Middle frontal gyrus (tissue), 1 donor: Measurements from ENCODE around the gene ADAMTS17.
"Not testable (repeated sequence)": the region's sequence is repeated elsewhere in the genome, so short reads cannot be mapped to it uniquely, and the experiment has no call there.

Experiments used
- DNase-seq: peaks from one replicate; pipeline ENCODE4 v3.0.0-alpha.2; 2015; ENCODE audit warnings: low spot score; ENCODE audit errors: extremely low spot score

The ADAMTS17 gene

DNA sequence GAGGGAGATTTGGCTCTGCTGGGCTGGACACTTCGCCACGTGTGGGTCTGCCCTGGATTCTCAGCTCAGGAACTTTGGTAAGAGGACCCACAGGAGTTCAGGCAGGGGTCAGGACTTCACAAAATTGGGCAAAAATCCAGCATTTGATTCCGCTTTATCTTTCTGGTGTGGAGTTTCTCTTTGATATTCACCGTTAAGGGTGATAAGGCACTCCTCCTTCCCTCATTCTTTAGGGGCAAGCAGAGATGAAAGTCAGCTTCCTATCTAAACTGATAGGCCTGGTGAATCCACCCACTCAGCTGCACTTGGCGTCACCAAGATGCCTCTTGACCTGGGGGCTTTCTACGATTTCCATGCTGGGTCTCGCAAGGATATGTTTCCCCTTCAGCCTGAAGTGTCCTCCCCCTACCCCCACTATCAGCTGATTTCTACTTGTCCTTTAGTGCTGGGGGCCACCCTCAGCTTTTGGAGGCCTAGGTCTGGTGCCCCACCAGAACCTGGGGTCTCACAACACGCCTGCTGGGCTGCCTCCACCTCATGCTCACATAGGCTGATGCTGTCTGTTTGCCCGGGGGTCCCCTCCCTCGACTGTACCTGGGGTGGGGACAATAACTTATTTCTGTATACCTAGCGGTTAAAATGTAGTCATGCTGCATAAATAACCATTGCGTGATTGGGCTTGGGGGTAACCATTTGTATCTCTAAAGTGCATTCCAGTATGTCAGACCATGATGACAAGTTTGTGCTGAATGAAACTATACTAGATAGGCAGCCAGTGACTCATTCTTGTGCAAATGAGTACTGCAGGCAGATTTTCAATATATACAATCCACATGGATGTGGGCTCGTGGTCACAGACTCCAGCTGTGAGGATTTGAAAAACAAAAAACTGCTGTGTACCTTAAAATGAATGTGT lies 248.3 kb downstream of the ADAMTS17 start:
- DNase-seq = no peak

DNA sequence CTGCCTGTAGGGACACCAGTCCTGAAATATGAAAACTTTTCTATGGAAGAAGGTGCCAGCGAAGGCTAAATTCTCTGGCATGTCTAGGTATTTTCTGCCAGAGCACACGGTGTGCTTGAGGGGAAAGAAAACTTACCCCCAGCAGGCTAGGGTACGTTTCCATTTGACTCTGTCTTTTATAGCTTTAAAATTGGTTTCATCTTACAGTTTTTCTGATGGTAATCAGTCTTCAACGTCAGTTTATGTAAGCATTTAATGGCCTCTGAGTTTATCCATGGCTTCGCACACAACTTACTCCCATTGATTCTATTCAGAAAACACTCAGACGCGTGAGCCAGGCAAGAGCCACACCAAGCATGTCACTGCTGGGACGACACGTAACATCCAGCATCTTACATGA lies 249.7 kb downstream of the ADAMTS17 start:
- DNase-seq = no peak

DNA sequence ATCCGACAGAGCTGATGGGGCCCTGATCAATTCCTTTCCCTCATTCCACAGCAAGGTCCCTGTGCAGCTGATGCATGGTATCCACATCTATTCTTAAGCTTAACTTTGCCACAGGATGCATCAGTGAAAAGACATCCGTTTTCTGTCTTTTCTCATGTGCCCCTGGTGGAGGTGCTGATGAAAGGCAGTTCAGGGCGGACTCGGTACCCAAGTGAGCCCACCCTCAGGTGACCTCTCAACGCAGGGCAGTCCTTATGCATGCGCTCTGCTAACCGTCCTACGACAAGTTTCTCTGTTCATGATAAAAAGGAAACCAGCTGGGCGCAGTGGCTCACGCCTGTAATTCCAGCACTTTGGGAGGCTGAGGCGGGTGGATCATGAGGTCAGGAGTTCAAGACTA lies 251.4 kb downstream of the ADAMTS17 start:
- DNase-seq = no peak

DNA sequence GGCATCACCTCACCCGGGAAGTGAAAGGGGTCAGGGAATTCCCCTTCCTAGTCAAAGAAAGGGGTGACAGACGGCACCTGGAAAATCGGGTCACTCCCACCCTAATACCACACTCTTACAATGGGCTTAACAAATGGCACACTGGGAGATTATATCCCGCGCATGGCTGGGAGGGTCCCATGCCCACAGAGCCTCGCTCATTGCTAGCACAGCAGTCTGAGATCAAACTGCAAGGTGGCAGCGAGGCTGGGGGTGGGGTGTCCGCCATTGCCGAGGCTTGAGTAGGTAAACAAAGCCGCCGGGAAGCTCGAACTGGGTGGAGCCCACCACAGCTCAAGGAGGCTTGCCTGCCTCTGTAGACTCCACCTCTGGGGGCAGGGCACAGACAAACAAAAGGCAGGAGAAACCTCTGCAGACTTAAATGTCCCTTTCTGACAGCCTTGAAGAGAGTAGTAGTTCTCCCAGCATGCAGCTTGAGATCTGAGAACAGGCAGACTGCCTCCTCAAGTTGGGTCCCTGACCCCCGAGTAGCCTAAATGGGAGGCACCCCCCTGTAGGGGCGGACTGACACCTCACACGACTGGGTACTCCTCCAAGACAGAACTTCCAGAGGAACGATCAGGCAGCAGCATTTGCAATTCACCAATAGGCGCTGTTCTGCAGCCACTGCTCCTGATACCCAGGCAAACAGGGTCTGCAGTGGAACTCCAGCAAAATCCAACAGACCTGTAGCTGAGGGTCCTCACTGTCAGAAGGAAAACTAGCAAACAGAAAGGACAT lies 257.5 kb downstream of the ADAMTS17 start:
- DNase-seq = not testable (repeated sequence)

DNA sequence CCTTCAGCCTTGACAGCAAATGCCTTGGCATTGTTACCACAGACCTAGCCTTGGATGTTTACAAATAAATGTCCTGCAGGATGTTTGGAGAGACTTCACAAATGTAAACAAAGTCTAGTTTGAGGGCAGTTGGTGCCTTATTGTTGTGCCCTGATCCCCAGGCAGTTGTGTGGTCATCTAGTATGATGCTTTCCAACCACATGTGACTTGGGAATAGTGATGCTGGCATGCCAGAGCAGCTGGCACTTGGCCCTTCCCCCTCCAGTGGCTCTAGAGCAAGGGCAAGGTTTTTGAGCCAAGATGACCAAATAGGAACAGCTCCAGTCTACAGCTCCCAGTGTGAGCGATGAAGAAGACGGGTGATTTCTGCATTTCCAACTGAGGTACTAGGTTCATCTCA lies 258.2 kb downstream of the ADAMTS17 start:
- DNase-seq = no peak

DNA sequence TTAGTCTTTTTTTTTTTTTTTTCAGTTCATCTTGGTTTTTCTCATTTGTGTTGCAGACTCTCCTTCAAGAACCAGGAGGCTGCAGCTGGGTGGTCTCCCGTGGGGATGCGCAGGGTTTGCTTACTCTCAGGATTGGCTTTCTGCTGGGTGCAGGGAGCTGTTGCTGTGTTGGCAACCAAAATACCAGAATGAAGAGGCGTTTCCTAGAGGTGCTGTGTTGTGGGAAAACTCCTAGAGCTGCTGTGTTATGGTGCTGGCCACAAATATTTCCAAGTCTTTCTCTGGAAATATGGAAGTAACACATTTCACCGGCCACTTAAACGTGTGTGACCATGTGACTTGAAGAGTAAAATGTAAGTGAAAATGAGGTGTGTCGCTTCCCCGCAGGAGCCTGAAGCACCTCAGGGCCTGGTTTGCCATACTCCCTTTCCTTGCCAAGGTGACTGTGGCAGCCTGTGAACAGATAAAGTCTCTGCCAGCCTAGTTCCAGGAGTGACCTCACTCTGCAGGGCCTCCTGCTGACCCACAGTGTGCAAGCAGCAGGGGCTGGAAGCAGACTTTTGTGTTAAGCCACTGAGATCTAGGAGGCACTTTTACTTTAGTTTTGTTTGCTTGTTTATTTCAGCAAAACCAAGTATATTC lies 258.9 kb downstream of the ADAMTS17 start:
- no peak for DNase-seq

DNA sequence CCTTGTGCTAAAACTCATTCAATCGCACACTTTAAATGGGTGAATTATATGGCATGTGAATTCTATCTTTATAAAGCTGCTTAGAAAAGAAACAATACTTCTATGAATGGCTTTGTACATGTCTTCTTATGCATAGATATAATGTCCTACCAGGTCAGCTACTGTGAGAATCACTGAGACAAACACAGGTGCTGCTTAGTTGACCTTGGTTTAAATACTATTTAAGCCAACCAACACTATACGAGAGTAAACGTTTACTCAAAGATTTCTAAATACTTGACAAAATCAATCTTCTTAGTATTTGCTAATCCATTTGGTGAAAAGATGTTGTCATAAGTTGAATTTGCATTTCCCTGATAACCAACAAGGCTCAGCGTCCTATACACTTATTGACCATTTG lies 260.3 kb downstream of the ADAMTS17 start:
- no peak for DNase-seq

DNA sequence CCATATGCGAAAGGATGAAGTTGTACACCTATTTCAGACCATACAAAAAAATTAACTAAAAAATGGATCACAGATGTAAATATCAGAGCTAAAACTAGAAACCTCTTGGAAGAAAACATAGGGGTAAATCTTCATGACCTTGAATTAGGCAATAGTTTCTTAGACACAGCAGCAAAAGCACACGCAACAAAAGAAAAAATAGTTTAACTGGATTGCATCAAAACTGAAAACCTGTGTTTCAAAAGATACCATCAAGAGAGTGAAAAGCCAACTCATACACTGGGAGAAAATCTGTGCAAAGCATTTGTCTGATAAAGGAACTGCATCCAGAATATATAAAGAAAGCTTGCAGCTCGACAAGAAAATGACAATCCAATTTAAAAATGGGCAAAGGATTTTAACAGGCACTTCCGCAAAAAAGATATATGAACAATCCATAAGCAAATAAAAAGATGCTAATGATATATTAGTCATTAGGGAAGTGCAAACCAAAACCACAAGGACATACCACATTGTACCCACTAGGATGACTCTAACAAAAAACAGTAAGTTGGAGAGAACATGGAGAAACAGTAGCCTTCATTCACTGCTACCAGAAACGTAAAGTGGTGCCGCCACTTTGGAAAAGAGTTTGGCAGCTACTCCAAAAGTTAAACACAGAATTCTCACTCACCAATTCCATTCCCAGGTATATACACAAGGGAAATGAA lies 263.1 kb downstream of the ADAMTS17 start:
- no peak for DNase-seq

DNA sequence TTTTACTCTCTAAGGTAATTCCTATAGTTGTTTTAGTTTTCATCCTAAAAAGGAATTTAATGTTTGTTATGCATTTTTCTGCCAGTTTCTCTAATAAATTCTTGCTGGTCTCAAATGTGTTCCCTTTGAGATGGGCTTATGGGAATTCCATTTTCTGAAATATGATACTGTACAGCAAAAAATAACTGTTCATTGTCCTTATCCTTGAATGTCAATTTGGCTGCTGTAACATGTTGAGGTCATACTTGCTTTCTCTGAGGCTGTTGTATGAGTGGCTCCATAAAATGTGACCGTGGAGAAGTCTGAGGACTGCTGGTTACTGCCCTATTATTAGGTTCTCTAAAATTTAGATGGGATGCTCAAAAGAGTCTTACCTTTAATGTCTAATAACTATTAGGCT lies 266.5 kb downstream of the ADAMTS17 start:
- DNase-seq = no peak

DNA sequence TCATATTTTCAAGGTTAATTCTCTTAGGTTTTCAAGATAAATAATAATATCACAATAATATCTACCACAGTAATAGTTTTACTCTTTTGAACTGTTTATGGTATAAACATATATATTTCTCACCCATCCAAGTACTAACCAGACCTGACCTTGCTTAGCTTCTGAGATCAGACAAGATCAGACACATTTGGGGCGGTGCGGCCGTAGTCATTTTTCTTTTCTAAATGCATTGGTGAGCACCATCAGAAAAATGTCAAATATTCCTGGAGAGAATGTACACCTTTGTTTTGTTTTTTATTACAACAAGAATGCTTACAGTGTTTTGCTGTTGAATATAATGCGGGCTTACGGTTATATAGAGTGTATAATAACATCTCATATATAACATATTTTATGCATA lies 267.8 kb downstream of the ADAMTS17 start:
- DNase-seq = no peak

DNA sequence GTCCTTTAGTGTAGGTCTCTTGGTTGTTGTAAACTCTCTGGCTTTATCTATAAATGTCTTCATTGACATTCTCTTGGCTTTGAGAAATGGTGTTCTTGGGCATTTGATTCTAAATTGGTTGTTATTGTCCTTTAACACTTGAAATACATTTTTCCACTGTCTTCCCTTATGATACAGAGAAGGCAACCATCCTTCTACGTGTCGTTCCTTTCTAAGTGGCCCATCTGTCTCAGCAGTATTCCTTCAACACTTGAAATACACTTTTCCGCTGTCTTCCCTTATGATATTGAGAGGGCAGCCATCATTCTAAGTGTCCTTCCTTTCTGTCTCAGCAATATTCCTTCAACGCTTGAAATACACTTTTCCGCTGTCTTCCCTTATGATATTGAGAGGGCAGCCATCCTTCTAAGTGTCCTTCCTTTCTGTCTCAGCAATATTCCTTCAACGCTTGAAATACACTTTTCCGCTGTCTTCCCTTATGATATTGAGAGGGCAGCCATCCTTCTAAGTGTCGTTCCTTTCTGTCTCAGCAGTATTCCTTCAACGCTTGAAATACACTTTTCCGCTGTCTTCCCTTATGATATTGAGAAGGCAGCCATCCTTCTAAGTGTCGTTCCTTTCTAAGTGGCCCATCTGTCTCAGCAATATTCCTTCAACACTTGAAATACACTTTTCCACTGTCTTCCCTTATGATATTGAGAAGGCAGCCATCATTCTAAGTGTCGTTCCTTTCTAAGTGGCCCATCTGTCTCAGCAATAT lies 275.1 kb downstream of the ADAMTS17 start:
- not testable (repeated sequence) for DNase-seq

DNA sequence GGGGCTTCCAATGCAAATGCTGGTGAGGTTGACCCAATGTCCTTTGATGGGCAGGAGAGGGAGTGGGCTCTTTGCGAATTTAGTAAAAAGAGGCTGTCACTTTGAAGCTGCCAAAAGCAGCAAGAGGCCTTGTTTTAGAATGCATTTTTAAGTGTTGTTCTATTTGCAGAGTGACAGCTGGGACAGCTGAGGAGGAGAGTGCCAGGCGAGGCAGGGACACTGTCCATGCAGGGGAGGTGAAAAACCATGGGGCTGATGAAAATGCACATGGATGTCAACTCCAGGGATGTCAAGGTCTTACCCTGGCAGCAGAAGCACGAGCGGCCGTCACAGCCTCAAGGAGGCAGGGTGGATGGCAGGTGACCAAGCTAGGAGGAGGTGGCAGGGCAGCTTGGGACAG lies 279.8 kb downstream of the ADAMTS17 start:
- DNase-seq = no peak

DNA sequence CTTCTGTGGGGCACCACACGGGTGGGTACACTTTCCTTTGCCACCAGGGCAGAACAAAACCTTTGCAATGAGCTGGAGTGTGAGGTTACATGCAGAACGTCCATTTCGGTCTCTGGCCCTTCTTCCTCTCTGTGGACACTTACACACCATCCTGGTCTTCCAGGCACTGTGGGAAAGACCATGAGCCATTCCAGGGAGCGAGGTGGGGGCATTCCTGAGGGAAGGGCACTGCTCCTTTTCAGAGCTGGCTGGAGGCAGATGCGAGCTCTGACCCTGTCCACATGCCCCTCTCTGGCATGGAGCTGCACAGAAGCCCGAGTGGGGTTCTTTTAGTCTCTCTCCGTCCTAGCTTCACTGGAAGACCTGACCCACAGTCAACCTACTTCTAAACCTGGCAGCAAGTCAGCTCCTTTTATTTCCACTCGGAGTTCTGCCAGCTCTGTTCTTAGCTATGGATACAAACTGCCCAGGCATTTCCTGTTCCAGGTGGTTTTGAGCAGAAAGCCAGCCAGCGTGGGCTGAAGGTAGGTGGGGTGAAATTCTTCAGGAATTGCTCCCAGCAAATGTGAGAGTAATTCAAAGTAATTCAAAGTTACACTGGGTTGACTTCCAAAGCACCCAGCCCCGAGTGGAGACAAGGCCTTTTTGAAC lies 281.4 kb downstream of the ADAMTS17 start:
- DNase-seq = peak; percentile 12

DNA sequence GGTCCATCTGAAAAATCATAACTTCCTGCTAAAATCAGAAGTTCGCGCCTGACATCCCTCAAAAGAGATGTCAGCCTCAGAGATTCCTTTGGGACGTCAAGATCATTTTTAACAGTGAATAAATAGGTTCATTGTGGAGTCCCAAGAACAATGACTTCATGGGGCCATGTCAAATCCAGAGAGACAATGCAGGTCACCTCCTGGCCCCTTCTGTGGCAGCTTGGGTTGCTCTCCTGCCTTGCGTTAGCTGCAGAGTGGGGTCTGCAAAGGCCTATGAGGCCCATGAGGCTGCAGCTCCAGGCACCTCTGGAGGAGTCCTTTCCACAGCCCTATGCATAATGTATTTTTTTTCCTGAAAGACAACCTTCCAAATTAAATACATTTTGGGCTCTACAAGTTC lies 282.3 kb downstream of the ADAMTS17 start:
- DNase-seq = no peak

DNA sequence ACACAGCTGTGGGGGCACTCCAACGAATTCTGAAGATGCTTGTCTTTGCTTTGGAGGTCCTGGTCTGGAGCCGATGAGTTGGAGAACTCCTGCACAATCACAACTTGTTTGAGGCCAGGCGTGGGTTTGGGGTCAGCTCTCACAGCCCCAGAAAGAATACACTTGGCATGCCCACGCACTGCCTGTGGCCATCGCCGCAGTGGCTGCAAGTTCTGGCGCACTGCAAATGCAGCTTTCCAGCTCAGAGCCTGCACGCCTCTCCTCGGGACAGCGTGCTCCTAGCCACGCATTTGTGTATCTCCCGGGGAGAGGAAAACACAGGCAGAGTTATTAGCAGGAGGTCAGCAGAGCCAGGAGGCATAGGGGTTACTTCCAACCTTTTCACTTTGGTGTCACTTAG lies 282.7 kb downstream of the ADAMTS17 start:
- DNase-seq = no peak

DNA sequence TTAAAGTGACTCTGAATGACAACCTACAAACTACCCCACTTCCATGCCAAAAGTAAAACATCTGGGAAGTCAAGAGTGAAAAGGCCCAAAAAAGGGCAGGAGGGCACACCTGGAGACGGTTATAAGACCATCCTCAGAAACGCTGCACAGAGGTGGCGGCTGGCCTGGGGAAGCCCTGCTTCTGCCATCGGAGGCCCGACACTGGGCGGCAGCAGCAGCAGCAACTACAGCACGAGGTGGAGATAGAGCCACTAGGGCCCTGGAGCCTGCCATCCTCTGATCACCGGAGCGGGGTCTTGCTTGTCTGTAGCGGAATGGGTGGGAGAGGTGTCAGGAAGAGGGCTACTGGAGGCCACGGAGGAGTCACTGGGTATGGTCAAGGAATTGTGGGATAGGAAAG lies 283.3 kb downstream of the ADAMTS17 start:
- no peak for DNase-seq

DNA sequence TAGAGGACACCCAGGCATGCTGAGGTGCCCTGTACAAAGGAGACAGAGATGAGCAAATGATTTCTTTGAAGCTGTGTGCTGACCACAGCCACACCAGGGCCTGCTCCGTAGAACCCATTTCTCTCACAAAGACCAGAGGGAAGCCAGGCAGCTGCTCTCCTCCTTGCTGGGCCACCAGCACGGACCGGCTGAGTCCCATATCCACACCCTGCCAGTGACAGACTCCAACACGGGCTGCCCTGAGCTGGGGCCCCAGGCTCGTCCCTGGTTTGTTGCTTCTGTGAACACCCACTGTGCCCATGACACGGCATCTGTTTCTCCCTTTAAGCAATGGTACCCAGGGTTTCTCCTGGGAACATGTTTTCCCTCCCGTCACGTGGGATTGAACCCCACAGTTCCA lies 284.5 kb downstream of the ADAMTS17 start:
- no peak for DNase-seq

DNA sequence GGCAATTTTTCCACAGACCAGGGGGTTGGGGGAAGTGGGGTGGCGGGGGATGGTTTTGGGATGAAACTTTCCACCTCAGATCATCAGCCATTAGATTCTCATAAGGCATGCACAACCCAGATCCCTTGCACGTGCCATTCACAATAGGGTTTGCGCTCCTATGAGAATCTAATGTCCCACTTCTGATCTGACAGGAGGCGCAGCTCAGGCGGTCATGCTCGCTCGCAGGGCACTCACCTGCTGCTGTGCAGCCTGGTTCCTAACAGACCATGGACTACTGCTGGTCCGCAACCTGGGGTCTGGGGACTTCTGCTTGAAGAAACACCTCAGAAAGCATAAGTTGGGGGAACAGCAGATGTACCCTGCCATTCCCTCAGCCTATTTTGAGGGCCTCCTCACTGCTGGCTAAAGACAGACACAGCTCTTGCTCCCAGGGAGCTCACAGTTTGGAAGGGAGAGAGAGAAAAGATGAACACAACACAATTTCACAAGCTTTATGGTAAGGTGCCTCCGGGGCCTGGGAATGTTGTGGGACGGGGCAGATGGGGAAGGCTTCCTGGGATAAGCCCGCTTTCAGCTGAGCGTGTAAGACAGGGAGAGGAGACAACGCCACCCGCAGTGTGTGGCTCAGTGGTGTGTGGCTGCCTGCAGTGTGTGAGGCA lies 285.2 kb downstream of the ADAMTS17 start:
- DNase-seq = no peak

DNA sequence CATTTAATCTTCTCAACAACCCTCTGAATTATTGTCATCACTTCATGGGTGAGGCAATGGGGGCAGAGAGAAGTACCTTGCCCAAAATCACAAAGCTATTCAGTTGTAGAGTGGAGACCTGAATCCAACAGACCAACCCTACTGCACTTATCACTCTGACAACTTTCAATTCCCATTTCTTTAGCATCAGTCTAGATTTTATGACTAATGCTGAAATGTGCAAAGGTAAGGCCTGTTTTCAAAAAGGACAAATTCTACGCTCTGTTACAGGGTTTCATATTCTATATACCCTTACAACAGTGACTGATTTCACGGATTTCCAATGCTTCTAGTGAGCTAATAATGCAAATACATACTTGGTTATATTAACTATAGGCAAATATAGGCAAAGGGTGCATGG lies 286.0 kb downstream of the ADAMTS17 start:
- no peak for DNase-seq

DNA sequence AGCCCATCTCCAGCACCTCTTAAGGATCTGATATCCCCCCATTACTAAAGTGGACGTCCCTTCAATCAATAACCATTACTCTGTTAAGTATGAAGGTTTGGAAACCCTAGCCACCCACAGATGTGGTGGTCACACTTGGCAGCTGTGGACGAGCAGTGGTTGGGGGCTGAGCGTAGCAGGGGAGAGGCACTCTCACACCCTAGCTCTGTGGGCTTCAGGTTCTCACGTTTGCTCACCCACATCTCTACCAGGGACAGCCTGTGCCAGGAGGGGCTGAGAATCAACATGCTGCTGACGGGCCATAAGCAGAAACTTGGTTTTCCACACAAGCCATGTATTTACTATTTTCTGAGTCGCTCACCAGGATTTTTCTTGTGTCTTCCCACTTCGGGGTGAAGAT lies 287.2 kb downstream of the ADAMTS17 start:
- no peak for DNase-seq
